Neural cell (in vitro differentiated cells): ENCODE results near the gene PRMT5. TPM values are rescaled to one million over a fixed set of nuclear protein-coding genes. Genes with fewer than 3 reads are reported as not detected.

Experiments
- H2AFZ ChIP-seq: fragments of 200-600, 300-800 bp; sonication (generic), shearing (Covaris generic); 2 replicates; pipeline ENCODE4 v1.6.0; 2014; ENCODE audit warnings: low read depth, mild to moderate bottlenecking, antibody characterized with exemption, low read length, moderate library complexity
- H3F3A ChIP-seq: fragments of 200-600 bp; shearing (Covaris generic); 2 replicates; pipeline ENCODE4 v1.6.1; 2016; ENCODE audit warnings: mild to moderate bottlenecking, moderate library complexity, mixed read lengths, antibody characterized with exemption, low read length; ENCODE audit not compliant: insufficient read depth, poor library complexity, severe bottlenecking
- H3K27ac ChIP-seq: fragments of 200-600, 300-800 bp; sonication (generic), shearing (Covaris generic); 2 replicates; pipeline ENCODE4 v1.5.1; 2014; ENCODE audit warnings: mild to moderate bottlenecking, low read length, moderate library complexity
- H3K27me3 ChIP-seq: fragments of 300-800, 200-600 bp; sonication (generic), shearing (Covaris generic); 2 replicates; pipeline ENCODE4 v1.6.0; 2014; ENCODE audit warnings: mild to moderate bottlenecking, low read depth, low read length, moderate library complexity; ENCODE audit not compliant: insufficient read depth
- H3K36me3 ChIP-seq: fragments of 300-800, 200-600 bp; sonication (generic), shearing (Covaris generic); 2 replicates; pipeline ENCODE4 v1.5.1; 2014; ENCODE audit warnings: mild to moderate bottlenecking, antibody characterized with exemption, low read length, moderate library complexity; ENCODE audit not compliant: insufficient read depth
- H3K4me2 ChIP-seq: fragments of 300-800, 200-600 bp; sonication (generic), shearing (Covaris generic); 2 replicates; pipeline ENCODE4 v1.6.0; 2014; ENCODE audit warnings: mild to moderate bottlenecking, low read length
- H3K4me3 ChIP-seq: fragments of 300-800, 200-600 bp; sonication (generic), shearing (Covaris generic); 2 replicates; pipeline ENCODE4 v1.5.1; 2014; ENCODE audit warnings: mild to moderate bottlenecking, low read length, moderate library complexity
- H3K79me2 ChIP-seq: fragments of 200-600 bp; shearing (Covaris generic); replicated peaks from 2 replicates; pipeline ENCODE4 v1.6.0; 2014; ENCODE audit warnings: mild to moderate bottlenecking, low read length, moderate library complexity; ENCODE audit not compliant: insufficient read depth
- H3K9ac ChIP-seq: fragments of 300-800, 200-600 bp; sonication (generic), shearing (Covaris generic); 2 replicates; pipeline ENCODE4 v1.6.1; 2016; ENCODE audit warnings: mild to moderate bottlenecking, low read length, mixed read lengths
- H3K9me2 ChIP-seq: fragments of 200-600 bp; shearing (Covaris generic); 2 replicates; pipeline ENCODE4 v1.6.1; 2016; ENCODE audit warnings: mild to moderate bottlenecking, low read length, mixed read lengths; ENCODE audit not compliant: insufficient read depth
- H3K9me3 ChIP-seq: fragments of 200-600, 300-800 bp; sonication (generic), shearing (Covaris generic); 2 replicates; pipeline ENCODE4 v1.6.1; 2016; ENCODE audit warnings: mild to moderate bottlenecking, mixed run types, low read length, moderate library complexity, mixed read lengths
- H4K20me1 ChIP-seq: fragments of 200-600 bp; shearing (Covaris generic); 2 replicates; pipeline ENCODE4 v1.6.1; 2016; ENCODE audit warnings: mild to moderate bottlenecking, mixed run types; ENCODE audit not compliant: insufficient read depth
- EP300 ChIP-seq: fragments of 450-650 bp; conservative IDR thresholded peaks from 2 replicates; pipeline ENCODE4 v1.6.1; 2014; ENCODE audit warnings: antibody characterized with exemption, mild to moderate bottlenecking, moderate library complexity; ENCODE audit not compliant: poor library complexity, severe bottlenecking
- EZH2 ChIP-seq: fragments of 200-600, 300-800 bp; shearing (Covaris generic), sonication (generic); IDR thresholded peaks from 2 replicates; pipeline ENCODE4 v1.6.1; 2014; ENCODE audit warnings: antibody characterized with exemption, low read length, borderline replicate concordance, mild to moderate bottlenecking; ENCODE audit not compliant: insufficient read depth, poor library complexity, severe bottlenecking
- MXI1 ChIP-seq: fragments of 450-650 bp; conservative IDR thresholded peaks from 2 replicates; pipeline ENCODE4 v1.6.1; 2014; ENCODE audit warnings: antibody characterized with exemption, mild to moderate bottlenecking; ENCODE audit not compliant: poor library complexity, severe bottlenecking
- POLR2AphosphoS5 ChIP-seq: IDR thresholded peaks from 2 replicates; pipeline ENCODE4 v1.6.1; 2012
- RAD21 ChIP-seq: fragments of 450-650 bp; conservative IDR thresholded peaks from 2 replicates; pipeline ENCODE4 v1.6.1; 2014; ENCODE audit warnings: antibody characterized with exemption, mild to moderate bottlenecking, moderate library complexity
- REST ChIP-seq: IDR thresholded peaks from 2 replicates; pipeline ENCODE4 v1.6.1; 2012; ENCODE audit warnings: borderline replicate concordance
- SMC3 ChIP-seq: fragments of 450-650 bp; conservative IDR thresholded peaks from 2 replicates; pipeline ENCODE4 v1.6.1; 2014; ENCODE audit warnings: antibody characterized with exemption, mild to moderate bottlenecking, moderate library complexity; ENCODE audit not compliant: poor library complexity
- TAF1 ChIP-seq: IDR thresholded peaks from 2 replicates; pipeline ENCODE4 v1.6.1; 2012; ENCODE audit warnings: low read depth
- polyA plus RNA-seq: library from polyadenylated mRNA; depleted of rRNA; stranded (reverse); fragments of >200 nt; gene quantifications from 2 replicates; pipeline ENCODE4 v1.2.3, GENCODE V29; 2014

The PRMT5 gene
- polyA plus RNA-seq, 1 donor from 2014 or later = 102 TPM

GRCh38 chr14:22883173-22883976 lies 45.8 kb downstream of the PRMT5 start, which contains the start of gene REM2:
Gene REM2 (plus strand): TSS chr14:22883222. CDS start chr14:22883288, 66 bp downstream.
- TF ChIP-seq POLR2AphosphoS5 (peak; percentile 98), EP300 (no peak), REST (peak; percentile 73), TAF1 (no peak), SMC3 (peak; percentile 23), RAD21 (no peak), MXI1 (peak; percentile 49)
- no peaks in the 10 kb centered on the region for H3K9me2 ChIP-seq
- peak within 1 kb of the TSS; percentile 97 for H3K27ac ChIP-seq
- H4K20me1 ChIP-seq = no peaks in the 10 kb centered on the region
- H3K79me2 ChIP-seq = peaks cover 29% of the 10 kb centered on the region
- H3K4me2 ChIP-seq = peak within 1 kb of the TSS; percentile 99
- peak within 1 kb of the TSS; percentile 90 for H3K4me3 ChIP-seq
- H3K9me3 ChIP-seq = no peaks in the 10 kb centered on the region
- H3K36me3 ChIP-seq = no peaks in the 10 kb centered on the region
- peaks cover 8% of the 10 kb centered on the region for H3F3A ChIP-seq
- no peaks in the 10 kb centered on the region for H3K27me3 ChIP-seq
- peak within 1 kb of the TSS; percentile 100 for H3K9ac ChIP-seq
- peak within 1 kb of the TSS; percentile 69 for H2AFZ ChIP-seq

- TF ChIP-seq MXI1 (no peak), POLR2AphosphoS5 (peak; percentile 99), EP300 (peak; percentile 83), REST (peak; percentile 94), EZH2 (no peak), RAD21 (no peak), TAF1 (peak; percentile 99), SMC3 (peak; percentile 9)
- Histone ChIP-seq H3K9ac (peak overlapping the region; percentile 100), H3K79me2 (peaks cover 29% of the 10 kb centered on the region), H3K27ac (peak overlapping the region; percentile 97), H3K4me3 (peak overlapping the region; percentile 90), H3K9me2 (no peaks in the 10 kb centered on the region), H3K9me3 (no peaks in the 10 kb centered on the region), H2AFZ (peak overlapping the region; percentile 54), H3K27me3 (no peaks in the 10 kb centered on the region), H3K36me3 (no peaks in the 10 kb centered on the region), H4K20me1 (no peaks in the 10 kb centered on the region), H3F3A (peaks cover 8% of the 10 kb centered on the region), H3K4me2 (peak overlapping the region; percentile 54)
Observed at GRCh38 chr14:22882529-22883172, 46.5 kb downstream of the PRMT5 start.
